Pancreas (tissue), 10 donors: ENCODE measurements around the gene ACOX2. TPM values are rescaled to one million over a fixed set of nuclear protein-coding genes. Genes with fewer than 3 reads are reported as not detected.
"Not testable (repeated sequence)": the region's sequence is repeated elsewhere in the genome, so short reads cannot be mapped to it uniquely, and the experiment has no call there.

Source experiments
- ATAC-seq, 4 donors: fragments of 200-7000 bp; cut with Tn5 transposase; one replicate each; pipeline versions ENCODE4 v1.8.0 to v1.9.1; 2020; ENCODE audit warnings: mild to moderate bottlenecking in 4 of 4, moderate library complexity in 4 of 4
- DNase-seq, 6 donors: peaks; one replicate each; pipeline ENCODE4 v3.0.0-alpha.2; 2020
- FAIRE-seq: peaks from 2 replicates; lab custom pipeline; 2012; peaks lifted over from hg19 to GRCh38; lab: Jason Lieb, UNC
- H3K27ac ChIP-seq, 4 donors: fragments of 200-600 bp; sonication (generic); 1 replicate in 3 of 4; 2 replicates in 1 of 4; pipeline versions ENCODE4 v1.5.0 to v1.8.0; 2020
- H3K27me3 ChIP-seq, 4 donors: fragments of 200-600 bp; one replicate each; pipeline ENCODE4 v1.8.0; 2021
- H3K36me3 ChIP-seq, 3 donors: fragments of 200-600 bp; sonication (generic) in 1 of 3; one replicate each; pipeline versions ENCODE4 v1.5.0 to v1.8.0; 2020 to 2021
- H3K4me1 ChIP-seq, 3 donors: fragments of 200-600 bp; one replicate each; pipeline ENCODE4 v1.8.0; 2021
- H3K4me3 ChIP-seq, 4 donors: fragments of 200-600 bp; sonication (generic) in 2 of 4; one replicate each; pipeline versions ENCODE4 v1.5.0 to v1.8.0; 2020 to 2021
- H3K9me3 ChIP-seq, 4 donors: fragments of 200-600 bp; one replicate each; pipeline ENCODE4 v1.8.0; 2021
- WGBS, 2 donors: extraction: QIAGEN DNeasy Blood & Tissue Kit; methylation state at CpG; one replicate each; pipeline ENCODE4 v1.1.7; 2013; 5-methylcytosine and 5-hydroxymethylcytosine counted together
- intact Hi-C, 3 donors: fragments of 100-400 bp; cut with DNase I; formaldehyde crosslinking; loops; one replicate each; pipeline versions ENCODE4 v1.11.1 to v1.14.2; 2022
- polyA plus RNA-seq, 2 donors: library from polyadenylated mRNA; stranded (reverse); fragments of 200-250 nt; gene quantifications; one replicate each; pipeline ENCODE4 v1.2.3, GENCODE V29; 2013
- total RNA-seq, 6 donors: library from RNA; stranded (reverse); fragmentation: NEBNext Ultra II Directional in 4 of 6; extraction: Animal tissue kit (Norgen Biotek cat#: 25700) in 4 of 6; gene quantifications; one replicate each; pipeline versions ENCODE4 v1.2.1 to v1.2.4, GENCODE V29; 2021 to 2023
- TF ChIP-seq, protein P1 (sequence below), 4 donors: fragments of 200-600 bp; sonication (generic) in 3 of 4; IDR thresholded peaks; one replicate each; pipeline versions ENCODE4 v1.5.0 to v1.8.0; 2021; ENCODE audit warnings: antibody characterized with exemption in 4 of 4
- donor health status: healthy with polysubstance abuse.
- donor health status: DM: no; HTN: no; CAD: no; lungs with moderate emphysema.
- donor health status: DM: no; HTN: no; CAD: no.
- donor health status: control.
- donor health status: control.
- donor health status: Bipolar disorder and iron deficiency.
- donor health status: DM: yes; HTN: yes; CAD: no.
- donor health status: DM: no; HTN: no; CAD: no.
- donor health status: DM: no; HTN: no; CAD: no.
- donor health status: DM: yes; HTN: yes; CAD: no.

ACOX2 gene
- total and polyA plus RNA-seq, 8 donors = 1.3 to 13.3 (median 8.3) TPM

DNA sequence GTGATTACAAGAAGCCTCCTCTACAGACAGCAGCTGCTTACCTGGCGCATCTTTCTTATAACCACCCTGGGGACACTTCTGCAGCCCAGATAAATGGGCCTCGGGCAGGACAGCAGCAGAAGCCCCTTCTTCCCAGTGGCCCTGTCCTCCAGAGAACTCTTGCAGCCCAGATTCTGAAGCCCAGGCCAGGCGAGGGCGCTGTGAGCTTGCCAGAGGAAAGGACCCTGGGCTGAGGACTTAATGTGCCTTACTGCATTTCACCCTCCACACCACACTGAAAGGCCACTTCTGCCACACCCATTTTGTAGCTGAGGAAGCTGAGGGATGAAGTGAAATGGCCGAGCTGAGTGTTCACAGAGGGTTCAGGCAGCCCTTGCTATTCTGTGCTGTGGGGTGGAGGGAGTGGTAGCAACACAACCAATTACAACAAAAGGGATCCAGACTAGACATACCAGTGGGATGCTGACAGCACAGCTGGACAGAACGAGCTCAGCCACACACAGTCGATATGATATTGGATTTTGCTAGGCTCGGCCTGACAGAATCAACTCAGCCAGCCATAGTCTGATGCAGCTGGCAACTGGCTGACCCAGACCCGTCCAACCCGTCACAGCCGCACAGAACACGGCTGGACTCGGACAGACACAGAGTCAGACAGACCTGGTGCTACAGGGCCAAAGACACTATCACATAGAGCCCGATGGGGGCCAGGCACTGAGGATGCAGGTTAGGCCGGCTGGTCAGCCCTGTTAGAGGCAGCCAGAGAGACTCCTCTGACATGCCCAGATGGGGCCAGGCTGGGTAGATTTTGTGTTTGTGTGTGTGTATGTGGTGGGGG is 7.3 kb downstream of the ACOX2 start:
- ATAC-seq (no peak), FAIRE-seq (no peak), DNase-seq (no peak)
- intact Hi-C loops = no loop called here
- H3K4me1 ChIP-seq = peaks cover 3 to 7% (median 7%) of the 10 kb centered on the region in 3 donors
- TF ChIP-seq, protein P1, sequence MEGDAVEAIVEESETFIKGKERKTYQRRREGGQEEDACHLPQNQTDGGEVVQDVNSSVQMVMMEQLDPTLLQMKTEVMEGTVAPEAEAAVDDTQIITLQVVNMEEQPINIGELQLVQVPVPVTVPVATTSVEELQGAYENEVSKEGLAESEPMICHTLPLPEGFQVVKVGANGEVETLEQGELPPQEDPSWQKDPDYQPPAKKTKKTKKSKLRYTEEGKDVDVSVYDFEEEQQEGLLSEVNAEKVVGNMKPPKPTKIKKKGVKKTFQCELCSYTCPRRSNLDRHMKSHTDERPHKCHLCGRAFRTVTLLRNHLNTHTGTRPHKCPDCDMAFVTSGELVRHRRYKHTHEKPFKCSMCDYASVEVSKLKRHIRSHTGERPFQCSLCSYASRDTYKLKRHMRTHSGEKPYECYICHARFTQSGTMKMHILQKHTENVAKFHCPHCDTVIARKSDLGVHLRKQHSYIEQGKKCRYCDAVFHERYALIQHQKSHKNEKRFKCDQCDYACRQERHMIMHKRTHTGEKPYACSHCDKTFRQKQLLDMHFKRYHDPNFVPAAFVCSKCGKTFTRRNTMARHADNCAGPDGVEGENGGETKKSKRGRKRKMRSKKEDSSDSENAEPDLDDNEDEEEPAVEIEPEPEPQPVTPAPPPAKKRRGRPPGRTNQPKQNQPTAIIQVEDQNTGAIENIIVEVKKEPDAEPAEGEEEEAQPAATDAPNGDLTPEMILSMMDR (IDR thresholded peaks at IDR 0.05) = no peak
- no peaks in the 10 kb centered on the region for H3K9me3 ChIP-seq
- no peaks in the 10 kb centered on the region for H3K27me3 ChIP-seq
- H3K27ac ChIP-seq = no peak overlapping the region
- 85 to 89% methylated on average over 15 of the region's 15 CpGs for WGBS, 2 donors
- no peak overlapping the region for H3K4me3 ChIP-seq
- no peaks in the 10 kb centered on the region for H3K36me3 ChIP-seq

DNA sequence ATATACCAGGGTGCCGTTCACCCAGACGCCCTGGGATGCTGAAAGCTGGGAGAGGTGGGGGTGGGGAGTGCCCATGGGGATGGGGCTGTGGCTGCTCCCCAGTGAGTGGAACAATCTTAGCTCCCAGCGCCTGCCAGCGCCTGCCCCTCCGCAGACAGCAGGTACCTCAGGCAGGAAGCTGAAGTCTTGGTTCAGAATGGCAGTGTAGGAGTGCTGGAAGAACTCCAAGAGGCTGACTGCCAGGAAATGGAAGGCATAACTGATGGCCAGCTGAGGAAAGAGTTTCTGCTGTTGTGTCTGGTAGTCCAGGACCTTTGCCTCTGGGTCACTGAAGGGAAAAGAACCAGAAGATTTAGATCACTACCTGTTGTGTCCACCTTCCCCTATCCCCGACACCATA is 8.4 kb downstream of the ACOX2 start:
- H3K4me3 ChIP-seq = no peak overlapping the region
- H3K4me1 ChIP-seq = peaks cover 3 to 7% (median 7%) of the 10 kb centered on the region in 3 donors
- intact Hi-C loops = no loop called here
- DNase-seq (peak in 5 of 6 donors; percentile 71 to 86 (median 76)), ATAC-seq (peak; percentile 36 to 77 (median 70)), FAIRE-seq (no peak)
- 49 to 52% methylated on average over 6 of the region's 6 CpGs for WGBS, 2 donors
- TF ChIP-seq, protein P1 (IDR thresholded peaks at IDR 0.05) = no peak
- no peaks in the 10 kb centered on the region for H3K27me3 ChIP-seq
- H3K27ac ChIP-seq = no peak overlapping the region
- H3K9me3 ChIP-seq = no peaks in the 10 kb centered on the region
- H3K36me3 ChIP-seq = no peaks in the 10 kb centered on the region

DNA sequence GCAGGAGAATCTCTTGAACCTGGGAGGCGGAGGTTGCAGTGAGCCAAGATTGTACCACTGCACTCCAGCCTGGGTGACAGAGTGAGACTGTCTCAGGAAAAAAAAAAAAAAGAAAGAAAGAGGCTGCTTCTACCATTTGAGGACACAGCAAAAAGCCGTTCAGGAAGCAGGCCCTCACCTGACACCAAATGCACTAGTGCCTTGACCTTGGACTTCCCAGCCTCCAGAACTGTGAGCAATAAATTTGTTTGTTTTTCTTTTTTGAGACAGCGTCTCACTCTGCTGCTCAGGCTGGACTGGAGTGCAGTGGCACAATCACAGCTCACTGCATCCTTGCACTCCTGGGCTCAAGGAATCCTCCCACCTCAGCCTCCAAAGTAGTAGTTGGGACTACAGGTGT is 9.6 kb downstream of the ACOX2 start:
- ATAC-seq, FAIRE-seq: not testable (repeated sequence)

DNA sequence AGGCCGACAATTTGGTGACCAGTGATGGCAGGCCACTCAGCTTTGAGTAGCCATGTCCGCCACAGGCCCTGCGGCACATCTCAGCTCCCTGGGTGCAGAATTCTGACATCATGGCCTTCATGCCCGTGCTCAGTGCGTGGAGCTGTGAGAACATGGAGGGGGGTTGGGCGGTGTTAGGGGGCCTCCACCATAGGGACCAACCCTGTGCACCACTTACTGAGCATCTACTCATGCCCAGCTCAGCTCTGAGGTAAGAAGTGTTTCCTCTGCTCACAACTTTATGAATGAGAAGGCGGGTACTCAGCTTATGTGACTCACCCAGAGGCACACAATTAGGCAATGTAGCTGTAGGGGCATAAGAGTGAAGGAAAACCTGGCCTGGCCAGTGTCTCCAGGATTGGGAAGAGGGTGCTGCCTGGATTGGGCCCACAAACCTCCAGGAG is 10.5 kb downstream of the ACOX2 start:
- H3K4me1 ChIP-seq = peaks cover 0 to 3% (median 0%) of the 10 kb centered on the region in 3 donors
- no peak for FAIRE-seq
- no peak overlapping the region for H3K27ac ChIP-seq
- peak in 3 of 4 donors; percentile 18 to 52 (median 34) for ATAC-seq
- no peaks in the 10 kb centered on the region for H3K36me3 ChIP-seq
- TF ChIP-seq, protein P1 (IDR thresholded peaks at IDR 0.05) = no peak
- H3K9me3 ChIP-seq = no peaks in the 10 kb centered on the region
- intact Hi-C loops = no loop called here
- no peak for DNase-seq
- 90 to 95% methylated on average over 7 of the region's 7 CpGs for WGBS, 2 donors
- H3K4me3 ChIP-seq = no peak overlapping the region
- no peaks in the 10 kb centered on the region for H3K27me3 ChIP-seq

More for the DNA sequence above, 9.6 kb downstream of the ACOX2 start:
- H3K4me1 ChIP-seq, H3K4me3 ChIP-seq, intact Hi-C loops, DNase-seq, H3K27me3 ChIP-seq, H3K27ac ChIP-seq, H3K9me3 ChIP-seq, H3K36me3 ChIP-seq: not testable (repeated sequence)
- WGBS, 2 donors = 79 to 84% methylated on average over 3 of the region's 3 CpGs

DNA sequence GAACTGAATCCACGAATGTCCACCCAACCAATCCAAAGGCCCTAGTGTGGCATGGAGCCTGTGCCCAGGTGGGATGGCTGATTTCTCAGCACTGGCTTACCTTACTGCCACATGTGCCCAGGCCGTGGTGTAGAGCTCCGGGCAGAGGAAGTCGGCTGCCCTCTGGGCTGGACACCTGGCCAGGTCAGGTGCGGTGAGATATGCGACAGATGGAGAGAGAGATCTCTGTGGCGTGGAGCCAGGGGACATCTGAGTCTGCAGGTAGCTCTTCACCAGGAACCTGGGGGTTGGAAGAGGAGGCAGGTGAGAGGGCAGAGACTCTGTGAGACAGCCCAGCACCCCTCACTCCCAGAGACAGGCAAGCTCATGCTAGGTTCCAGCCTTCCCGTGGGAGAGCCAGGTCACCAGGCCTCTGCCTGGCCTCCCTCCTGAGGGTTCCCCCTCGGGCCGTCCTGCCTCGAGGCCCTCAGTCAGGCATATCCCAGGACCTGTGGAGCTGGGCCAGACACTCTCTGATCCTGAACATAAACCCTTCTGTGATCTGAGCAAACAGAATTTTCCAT is 12.6 kb downstream of the ACOX2 start:
- FAIRE-seq = no peak
- Histone ChIP-seq H3K4me1 (peaks cover 0 to 3% (median 0%) of the 10 kb centered on the region in 3 donors), H3K9me3 (no peaks in the 10 kb centered on the region), H3K27me3 (no peaks in the 10 kb centered on the region), H3K36me3 (no peaks in the 10 kb centered on the region), H3K4me3 (no peak overlapping the region), H3K27ac (no peak overlapping the region)
- WGBS, 2 donors = 90 to 94% methylated on average over 11 of the region's 11 CpGs
- intact Hi-C loops = no loop called here
- TF ChIP-seq, protein P1 (IDR thresholded peaks at IDR 0.05) = no peak
- no peak for DNase-seq
- no peak for ATAC-seq
